PC-9 (cell line): ENCODE data around the gene PTPRA. TPM values are rescaled to one million over a fixed set of nuclear protein-coding genes. Genes with fewer than 3 reads are reported as not detected.

Source experiments
- BruUV-seq: library from RNA; stranded (reverse); fragments of 400-500 nt; replicated peaks from 2 replicates; lab custom pipeline; 2021; lab: Mats Ljungman, UMichigan
- CTCF ChIA-PET: fragments of 300-600 bp; sonication (Branson Sonifier 250); formaldehyde crosslinking; loops from one replicate; lab custom pipeline; 2022; ENCODE audit warnings: antibody characterized with exemption; lab: Charles Lee
- POLR2A ChIA-PET: fragments of 300-600 bp; sonication (Branson Sonifier 250); formaldehyde crosslinking; loops from one replicate; lab custom pipeline; 2022; ENCODE audit warnings: antibody characterized with exemption; ENCODE audit not compliant: unreplicated experiment; lab: Charles Lee
- DNase-seq, 2 experiments: peaks; one replicate each; pipeline versions ENCODE4 v3.0.0 to v3.0.0-alpha.2; 2015 to 2022; ENCODE audit warnings: mixed read lengths in 1 of 2
- H2AFZ ChIP-seq: fragments of 200-600 bp; sonication (generic); 2 replicates; pipeline ENCODE4 v1.8.1; 2017; ENCODE audit warnings: antibody characterized with exemption
- H3F3A ChIP-seq: fragments of 200-600 bp; sonication (generic); 2 replicates; pipeline ENCODE4 v1.8.1; 2017; ENCODE audit warnings: antibody characterized with exemption, mild to moderate bottlenecking, low read depth; ENCODE audit not compliant: insufficient read depth
- H3K27ac ChIP-seq: fragments of 200-600 bp; sonication (generic); 2 replicates; pipeline ENCODE4 v1.6.1; 2016; ENCODE audit warnings: mixed run types
- H3K27me3 ChIP-seq: fragments of 200-600 bp; sonication (generic); 2 replicates; pipeline ENCODE4 v1.6.1; 2016; ENCODE audit warnings: low read depth, mixed run types; ENCODE audit not compliant: insufficient read depth
- H3K36me3 ChIP-seq: fragments of 200-600 bp; sonication (generic); 2 replicates; pipeline ENCODE4 v1.6.1; 2016; ENCODE audit warnings: low read depth, mixed run types
- H3K4me1 ChIP-seq: fragments of 200-600 bp; sonication (generic); replicated peaks from 2 replicates; pipeline ENCODE4 v1.6.1; 2016; ENCODE audit warnings: mixed run types; ENCODE audit not compliant: insufficient read depth
- H3K4me2 ChIP-seq: fragments of 200-600 bp; sonication (generic); 2 replicates; pipeline ENCODE4 v1.6.1; 2017; ENCODE audit warnings: mixed run types
- H3K4me3 ChIP-seq: fragments of 200-600 bp; sonication (generic); 2 replicates; pipeline ENCODE4 v1.6.1; 2016; ENCODE audit warnings: mixed run types
- H3K79me2 ChIP-seq: fragments of 200-600 bp; sonication (generic); 2 replicates; pipeline ENCODE4 v1.6.1; 2017; ENCODE audit warnings: low read depth, mixed run types
- H3K9me2 ChIP-seq: fragments of 200-600 bp; sonication (generic); 2 replicates; pipeline ENCODE4 v1.8.1; 2017; ENCODE audit warnings: mild to moderate bottlenecking; ENCODE audit not compliant: insufficient read depth
- H3K9me3 ChIP-seq: fragments of 200-600 bp; sonication (generic); 2 replicates; pipeline ENCODE4 v1.8.1; 2016; ENCODE audit warnings: low read depth; ENCODE audit not compliant: insufficient read depth
- H4K20me1 ChIP-seq: fragments of 200-600 bp; sonication (generic); 2 replicates; pipeline ENCODE4 v1.8.1; 2017; ENCODE audit not compliant: insufficient read depth
- EZH2 ChIP-seq: fragments of 200-600 bp; sonication (generic); IDR thresholded peaks from 2 replicates; pipeline ENCODE4 v1.8.0; 2017; ENCODE audit warnings: antibody characterized with exemption, low read depth
- intact Hi-C: fragments of 100-400 bp; cut with micrococcal nuclease; formaldehyde crosslinking; loops from one replicate; pipeline ENCODE4 v1.10.0; 2022; ENCODE audit not compliant: unreplicated experiment
- total RNA-seq: library from RNA; stranded (reverse); gene quantifications from 2 replicates; pipeline ENCODE4 v1.2.3, GENCODE V29; 2021
- TF ChIP-seq, protein P1 (sequence below): fragments of 200-600 bp; sonication (generic); conservative IDR thresholded peaks from 2 replicates; pipeline ENCODE4 v1.6.1; 2017; ENCODE audit warnings: mixed run types, antibody characterized with exemption, mild to moderate bottlenecking, moderate library complexity

PTPRA gene
- total RNA-seq, 1 experiment from 2014 or later, result 48.8 TPM

DNA sequence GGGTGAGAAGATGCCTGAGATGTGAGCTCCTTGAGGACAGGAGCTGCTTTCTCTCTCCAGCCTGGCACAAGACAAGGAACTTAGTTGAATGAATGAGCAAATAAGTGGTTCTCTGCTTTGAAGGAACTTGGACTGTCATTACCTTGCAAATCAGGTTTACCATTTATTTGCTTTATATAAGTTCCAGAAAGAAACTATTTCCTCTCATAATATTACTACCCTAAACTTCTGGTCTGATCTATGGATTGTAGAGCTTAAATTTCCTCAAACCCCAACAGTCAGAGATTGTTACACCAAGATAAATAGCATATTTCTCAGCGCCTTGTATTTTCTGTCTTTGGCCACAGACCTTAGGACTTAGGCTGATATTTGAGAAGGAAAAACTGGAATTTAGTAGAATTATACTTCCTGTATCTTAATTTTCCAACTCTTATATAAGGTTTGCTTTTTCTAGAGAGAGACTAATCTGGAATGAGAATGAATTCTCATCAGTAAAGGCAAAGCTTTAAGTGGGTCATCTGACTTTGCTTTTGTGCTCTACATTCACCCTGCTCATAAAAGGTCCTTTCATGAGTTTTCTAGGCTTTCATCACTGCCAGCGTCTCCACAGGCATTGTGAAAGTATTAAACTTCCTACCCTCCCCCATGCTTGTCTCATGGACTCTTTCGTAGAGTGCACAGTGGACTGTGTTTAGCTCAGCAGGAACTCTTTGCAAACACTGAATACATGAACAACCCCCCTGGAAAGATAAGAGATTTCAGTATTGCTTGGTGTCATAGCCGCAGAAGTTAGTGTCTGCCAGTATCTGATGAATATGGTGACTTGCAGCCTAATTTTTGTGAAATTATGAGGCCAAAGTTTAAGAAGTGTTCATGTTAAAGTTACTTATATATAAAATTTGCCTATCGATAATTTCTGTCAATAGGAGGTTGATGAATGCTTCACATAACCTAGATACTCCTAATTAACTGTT is 74.0 kb downstream of the PTPRA start:
- Histone ChIP-seq H3F3A (no peaks in the 10 kb centered on the region), H3K4me2 (no peak overlapping the region), H3K79me2 (no peaks in the 10 kb centered on the region), H3K9me2 (no peaks in the 10 kb centered on the region), H3K9me3 (no peaks in the 10 kb centered on the region), H3K27me3 (no peaks in the 10 kb centered on the region), H4K20me1 (no peaks in the 10 kb centered on the region), H3K36me3 (no peaks in the 10 kb centered on the region), H3K4me1 (no peaks in the 10 kb centered on the region), H2AFZ (no peak overlapping the region), H3K27ac (no peak overlapping the region), H3K4me3 (no peak overlapping the region)
- intact Hi-C loops, result no loop called here
- TF ChIP-seq, protein P1, sequence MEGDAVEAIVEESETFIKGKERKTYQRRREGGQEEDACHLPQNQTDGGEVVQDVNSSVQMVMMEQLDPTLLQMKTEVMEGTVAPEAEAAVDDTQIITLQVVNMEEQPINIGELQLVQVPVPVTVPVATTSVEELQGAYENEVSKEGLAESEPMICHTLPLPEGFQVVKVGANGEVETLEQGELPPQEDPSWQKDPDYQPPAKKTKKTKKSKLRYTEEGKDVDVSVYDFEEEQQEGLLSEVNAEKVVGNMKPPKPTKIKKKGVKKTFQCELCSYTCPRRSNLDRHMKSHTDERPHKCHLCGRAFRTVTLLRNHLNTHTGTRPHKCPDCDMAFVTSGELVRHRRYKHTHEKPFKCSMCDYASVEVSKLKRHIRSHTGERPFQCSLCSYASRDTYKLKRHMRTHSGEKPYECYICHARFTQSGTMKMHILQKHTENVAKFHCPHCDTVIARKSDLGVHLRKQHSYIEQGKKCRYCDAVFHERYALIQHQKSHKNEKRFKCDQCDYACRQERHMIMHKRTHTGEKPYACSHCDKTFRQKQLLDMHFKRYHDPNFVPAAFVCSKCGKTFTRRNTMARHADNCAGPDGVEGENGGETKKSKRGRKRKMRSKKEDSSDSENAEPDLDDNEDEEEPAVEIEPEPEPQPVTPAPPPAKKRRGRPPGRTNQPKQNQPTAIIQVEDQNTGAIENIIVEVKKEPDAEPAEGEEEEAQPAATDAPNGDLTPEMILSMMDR, result no peak
- no peak for TF ChIP-seq EZH2
- ChIA-PET CTCF (interaction anchor here (0.6 kb wide), 1 partner anchor 234 kb away, joined by 3 read pairs; no protein-coding TSS in a partner anchor), POLR2A (no interaction called here)
- no peak for DNase-seq
- BruUV-seq, result no TSS peak

DNA sequence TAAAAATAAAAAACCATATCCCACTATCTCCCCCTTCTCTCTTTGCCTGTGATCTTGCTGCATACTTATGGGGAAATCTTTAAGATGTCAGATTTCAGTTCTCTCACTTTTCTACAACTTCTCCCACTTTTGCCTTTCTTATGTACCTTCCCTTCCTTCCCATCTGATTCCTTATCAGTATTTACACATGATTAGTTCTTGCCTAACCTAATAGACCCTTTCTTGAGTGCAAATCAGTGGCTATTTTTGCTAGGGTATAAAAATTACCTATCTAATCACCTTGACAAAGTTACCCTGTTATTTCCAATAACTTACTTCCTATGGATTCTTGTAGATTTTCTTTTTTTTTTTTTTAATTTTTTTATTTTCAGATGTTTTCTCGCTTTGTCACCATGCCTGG is 75.7 kb downstream of the PTPRA start:
- CTCF ChIA-PET, result no interaction called here
- Histone ChIP-seq H3K9me2 (no peaks in the 10 kb centered on the region), H3K27ac (no peak overlapping the region), H3K4me2 (no peak overlapping the region), H3K36me3 (no peaks in the 10 kb centered on the region), H3K4me1 (no peaks in the 10 kb centered on the region), H3K9me3 (no peaks in the 10 kb centered on the region), H3K4me3 (no peak overlapping the region), H3F3A (no peaks in the 10 kb centered on the region), H3K27me3 (no peaks in the 10 kb centered on the region), H4K20me1 (no peaks in the 10 kb centered on the region), H3K79me2 (no peaks in the 10 kb centered on the region), H2AFZ (no peak overlapping the region)
- no peak for TF ChIP-seq EZH2
- TF ChIP-seq, protein P1, result no peak
- no TSS peak for BruUV-seq
- POLR2A ChIA-PET, result no interaction called here
- no peak for DNase-seq
- intact Hi-C loops, result no loop called here

DNA sequence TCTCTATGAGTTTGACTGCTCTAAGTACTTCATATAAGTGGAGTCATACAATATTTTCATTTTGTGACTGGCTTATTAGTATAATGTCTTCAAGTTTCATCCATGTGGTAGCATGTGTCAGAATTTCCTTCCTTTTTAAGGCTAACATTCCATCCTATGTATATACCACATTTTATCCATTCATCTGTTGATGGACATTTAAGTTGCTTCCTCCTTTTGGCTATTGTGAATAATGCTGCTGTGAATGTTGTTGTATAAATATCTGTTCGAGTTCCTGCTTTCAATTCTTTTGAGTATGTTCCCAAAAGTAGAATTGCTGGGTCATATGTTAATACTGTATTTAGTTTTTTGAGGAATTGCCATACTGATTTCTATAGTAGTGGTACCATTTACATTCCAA is 79.5 kb downstream of the PTPRA start:
- no peaks in the 10 kb centered on the region for H3K27me3 ChIP-seq
- no peaks in the 10 kb centered on the region for H3K9me3 ChIP-seq
- no peaks in the 10 kb centered on the region for H3K4me1 ChIP-seq
- H3K27ac ChIP-seq, result no peak overlapping the region
- H3K4me2 ChIP-seq, result no peak overlapping the region
- no peaks in the 10 kb centered on the region for H3K9me2 ChIP-seq
- H2AFZ ChIP-seq, result no peak overlapping the region
- DNase-seq, result no peak
- H4K20me1 ChIP-seq, result no peaks in the 10 kb centered on the region
- no peak overlapping the region for H3K4me3 ChIP-seq
- ChIA-PET POLR2A (no interaction called here), CTCF (no interaction called here)
- no peaks in the 10 kb centered on the region for H3F3A ChIP-seq
- H3K36me3 ChIP-seq, result no peaks in the 10 kb centered on the region
- BruUV-seq, result no TSS peak
- intact Hi-C loops, result no loop called here
- TF ChIP-seq, protein P1, result no peak
- no peak for TF ChIP-seq EZH2
- H3K79me2 ChIP-seq, result no peaks in the 10 kb centered on the region
